ENCODE results near the gene SCFD2. TPM values are rescaled to one million over a fixed set of nuclear protein-coding genes. Genes with fewer than 3 reads are reported as not detected.
A peak's percentile ranks its signal among the peaks of the same experiment; 100 is the strongest.

Gene SCFD2
- total and polyA plus RNA-seq, 7 experiments from 2014 or later = 13.4 to 32.8 (median 20.8) TPM

DNA sequence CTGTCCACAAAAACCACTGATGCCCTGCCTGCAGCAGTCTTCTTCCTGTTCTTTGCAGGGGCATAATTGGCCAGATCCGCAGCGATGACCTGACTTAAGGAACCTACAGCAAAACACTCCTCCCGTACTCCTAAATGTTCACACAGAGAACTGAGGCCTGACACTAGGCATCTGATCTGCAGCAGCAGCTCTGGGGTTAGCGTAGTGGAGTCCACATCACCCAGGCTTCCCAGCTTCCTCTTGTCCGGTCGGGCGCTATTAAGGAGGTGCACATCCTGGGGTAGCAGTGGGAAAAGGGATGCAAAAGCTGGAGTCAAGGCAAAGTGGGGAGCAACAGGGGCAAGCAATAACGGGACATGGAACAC is 758 bp downstream of the SCFD2 start:
- POLR2A ChIA-PET = interaction anchor here (0.8 to 3.7 kb wide), 4 partner anchors 10 to 25 kb away, joined by 4 to 35 read pairs (median 7); partner anchors contain the start of gene FIP1L1
- ATAC-seq = peak; percentile 3
- peak overlapping the region; percentile 92 to 99 (median 96) for H3K4me3 Mint-ChIP-seq
- no peaks in the 10 kb centered on the region for H3K36me3 ChIP-seq (ENCODE audit: control insufficient read depth in 2 of 3, insufficient read depth in 3 of 3, low read length in 3 of 3)
- H3K27ac ChIP-seq (ENCODE audit: low read depth, low read length) = peak overlapping the region; percentile 85
- H3K27me3 ChIP-seq (ENCODE audit: control insufficient read depth in 2 of 2, insufficient read depth in 2 of 2, low read length in 2 of 2) = no peaks in the 10 kb centered on the region
- H3K4me1 Mint-ChIP-seq = peaks cover 35 to 70% (median 56%) of the 10 kb centered on the region in 7 donors
- peaks cover 0 to 19% (median 3%) of the 10 kb centered on the region in 5 donors for H3K27me3 Mint-ChIP-seq
- no peaks in the 10 kb centered on the region for H3K9me3 ChIP-seq (ENCODE audit: control insufficient read depth in 2 of 3, low read length in 3 of 3)
- peak in 4 of 9 donors; percentile 4 to 24 (median 11) for DNase-seq
- intact Hi-C loops (cut with micrococcal nuclease) = loop anchor here (5.0 to 10.0 kb wide), 4 partner anchors 503 to 1580 kb away; partner anchors contain the start of gene RASL11B (in 1 of the 2)
- H3K4me3 ChIP-seq (ENCODE audit: low read length) = peak overlapping the region; percentile 72
- H3K36me3 Mint-ChIP-seq = peaks cover 0 to 8% (median 0%) of the 10 kb centered on the region in 5 donors
- peaks cover 0 to 6% (median 0%) of the 10 kb centered on the region in 11 donors for H3K9me3 Mint-ChIP-seq
- H3K4me1 ChIP-seq (ENCODE audit: control insufficient read depth in 2 of 2, insufficient read depth in 2 of 2, low read length in 2 of 2) = peaks cover 7 to 29% of the 10 kb centered on the region in 2 donors
- peak overlapping the region; percentile 95 to 99 (median 96) for H3K27ac Mint-ChIP-seq
- CTCF ChIA-PET = no interaction called here

DNA sequence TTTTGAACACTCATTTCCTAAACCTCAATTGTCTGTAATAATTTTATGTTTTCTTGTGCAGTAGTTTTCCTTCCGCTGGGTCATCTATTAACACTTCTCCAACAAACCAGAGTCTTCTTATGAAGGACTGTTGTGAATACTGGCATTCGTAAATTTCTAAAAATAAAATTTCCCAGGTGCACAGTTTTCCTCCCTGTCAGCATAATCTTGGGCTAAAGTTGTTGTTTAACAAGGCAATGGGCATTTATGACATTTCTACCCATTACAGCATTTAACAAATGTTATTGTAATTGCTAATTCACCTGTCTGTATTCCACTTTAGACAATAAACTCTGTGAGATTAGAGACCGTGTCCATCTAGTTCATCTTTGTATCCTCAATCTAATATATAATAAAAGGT is 1.2 kb downstream of the SCFD2 start:
- no peak for DNase-seq
- Histone ChIP-seq H3K4me3 (ENCODE audit: low read length) (peak overlapping the region; percentile 72), H3K4me1 (ENCODE audit: control insufficient read depth in 2 of 2, insufficient read depth in 2 of 2, low read length in 2 of 2) (peaks cover 7 to 30% of the 10 kb centered on the region in 2 donors), H3K36me3 (ENCODE audit: control insufficient read depth in 2 of 3, insufficient read depth in 3 of 3, low read length in 3 of 3) (no peaks in the 10 kb centered on the region), H3K27me3 (ENCODE audit: control insufficient read depth in 2 of 2, insufficient read depth in 2 of 2, low read length in 2 of 2) (no peaks in the 10 kb centered on the region), H3K27ac (ENCODE audit: low read depth, low read length) (peak overlapping the region; percentile 85), H3K9me3 (ENCODE audit: control insufficient read depth in 2 of 3, low read length in 3 of 3) (no peaks in the 10 kb centered on the region)
- Mint-ChIP-seq H3K9me3 (peaks cover 0 to 6% (median 0%) of the 10 kb centered on the region in 11 donors), H3K27me3 (peaks cover 0 to 14% (median 0%) of the 10 kb centered on the region in 5 donors), H3K4me1 (peaks cover 38 to 75% (median 60%) of the 10 kb centered on the region in 7 donors), H3K4me3 (peak overlapping the region; percentile 92 to 99 (median 96)), H3K36me3 (peaks cover 0 to 11% (median 0%) of the 10 kb centered on the region in 5 donors), H3K27ac (peak overlapping the region in 8 of 9 donors; percentile 95 to 99 (median 96))
- POLR2A ChIA-PET = interaction anchor here (2.5 to 3.7 kb wide), 3 partner anchors 10 to 13 kb away, joined by 7 to 35 read pairs (median 7); partner anchors contain the start of gene FIP1L1
- no peak for ATAC-seq
- intact Hi-C loops (cut with micrococcal nuclease) = loop anchor here (5.0 to 10.0 kb wide), 4 partner anchors 502 to 1580 kb away; partner anchors contain the start of gene RASL11B (in 1 of the 2)
- CTCF ChIA-PET = no interaction called here

DNA sequence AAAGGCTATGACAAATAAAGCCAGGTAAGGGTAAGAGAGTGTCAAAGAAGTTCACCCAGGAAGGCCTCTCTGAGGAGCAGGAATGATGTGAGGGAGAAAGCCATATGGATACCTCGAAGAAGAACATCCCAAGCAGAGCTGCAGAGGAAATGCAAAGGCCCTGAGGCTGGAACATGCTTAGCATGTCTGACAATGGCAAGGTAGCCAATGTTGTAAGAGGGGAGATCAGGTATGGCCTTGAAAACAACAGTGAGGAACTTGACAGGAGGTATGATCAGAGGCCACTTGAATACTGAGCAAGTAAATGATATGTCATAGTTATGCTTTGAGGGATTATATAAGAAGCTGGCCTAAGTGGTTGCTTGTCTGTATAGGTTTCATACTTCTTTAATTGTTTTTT is 3.8 kb downstream of the SCFD2 start:
- Histone ChIP-seq H3K27ac (ENCODE audit: low read depth, low read length) (no peak overlapping the region), H3K9me3 (ENCODE audit: control insufficient read depth in 2 of 3, low read length in 3 of 3) (no peaks in the 10 kb centered on the region), H3K4me3 (ENCODE audit: low read length) (no peak overlapping the region), H3K36me3 (ENCODE audit: control insufficient read depth in 2 of 3, insufficient read depth in 3 of 3, low read length in 3 of 3) (no peaks in the 10 kb centered on the region), H3K27me3 (ENCODE audit: control insufficient read depth in 2 of 2, insufficient read depth in 2 of 2, low read length in 2 of 2) (no peaks in the 10 kb centered on the region), H3K4me1 (ENCODE audit: control insufficient read depth in 2 of 2, insufficient read depth in 2 of 2, low read length in 2 of 2) (peaks cover 7 to 29% of the 10 kb centered on the region in 2 donors)
- DNase-seq (no peak), ATAC-seq (no peak)
- Mint-ChIP-seq H3K9me3 (peaks cover 0 to 6% (median 0%) of the 10 kb centered on the region in 11 donors), H3K27ac (peak overlapping the region in 7 of 9 donors; percentile 1 to 79 (median 14)), H3K4me1 (peaks cover 36 to 85% (median 72%) of the 10 kb centered on the region in 7 donors), H3K36me3 (peaks cover 0 to 14% (median 4%) of the 10 kb centered on the region in 5 donors), H3K4me3 (peak overlapping the region in 9 of 10 donors; percentile 28 to 95 (median 58)), H3K27me3 (no peaks in the 10 kb centered on the region)
- ChIA-PET CTCF (no interaction called here), POLR2A (no interaction called here)
- intact Hi-C loops (cut with micrococcal nuclease) = loop anchor here (10.0 kb wide), 2 partner anchors 733 to 1583 kb away; no protein-coding TSS in a partner anchor

DNA sequence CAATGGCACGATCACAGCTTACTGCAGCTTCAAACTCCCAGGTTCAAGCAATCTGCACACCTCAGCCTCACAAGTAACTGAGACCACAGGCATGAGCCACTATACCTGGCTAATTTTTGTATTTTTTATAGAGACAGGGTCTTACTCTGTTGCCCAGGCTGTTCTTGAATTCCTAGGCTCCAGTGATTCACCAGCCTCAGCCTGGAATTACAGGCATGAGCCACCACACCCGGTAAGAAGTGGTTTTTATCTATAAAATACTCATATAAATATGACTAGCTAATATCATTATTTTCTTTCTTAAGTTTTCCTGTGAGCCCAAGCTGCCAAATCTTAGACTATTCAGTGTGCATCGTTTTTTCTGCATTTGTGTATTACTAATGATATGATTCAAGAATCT is 4.4 kb downstream of the SCFD2 start:
- POLR2A ChIA-PET = no interaction called here

DNA sequence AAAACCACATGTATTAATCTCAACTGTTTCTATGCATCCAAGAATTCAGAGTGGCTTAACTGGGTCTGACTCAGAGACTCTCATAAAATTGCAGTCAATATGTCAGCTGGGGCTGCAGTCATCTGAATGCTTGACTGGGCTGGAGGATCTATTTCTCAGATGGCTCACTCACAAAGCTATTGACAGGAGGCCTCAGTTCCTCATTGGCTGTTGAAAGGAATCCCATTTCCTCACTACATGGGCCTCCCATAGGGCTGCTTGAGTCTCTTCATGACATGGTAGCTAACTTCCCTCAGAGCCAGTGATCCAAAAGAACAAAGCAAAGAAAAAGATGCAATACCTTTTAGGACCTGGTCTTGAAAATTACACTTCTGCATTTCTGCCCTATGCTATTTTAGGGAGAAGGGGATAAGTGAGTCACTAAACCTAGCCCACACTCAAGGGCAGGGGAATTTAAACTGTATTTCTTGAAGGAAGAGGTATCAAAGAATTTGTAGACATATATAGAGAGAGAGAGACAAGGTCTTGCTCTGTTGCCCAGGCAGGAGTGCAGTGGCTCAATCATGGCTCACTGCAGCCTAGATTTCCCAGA is 9.8 kb downstream of the SCFD2 start:
- intact Hi-C loops (cut with micrococcal nuclease) = no loop called here
- peaks cover 14 to 34% (median 26%) of the 10 kb centered on the region in 7 donors for H3K4me1 Mint-ChIP-seq
- Histone ChIP-seq H3K9me3 (ENCODE audit: control insufficient read depth in 2 of 3, low read length in 3 of 3) (no peaks in the 10 kb centered on the region), H3K27me3 (ENCODE audit: control insufficient read depth in 2 of 2, insufficient read depth in 2 of 2, low read length in 2 of 2) (no peaks in the 10 kb centered on the region), H3K4me3 (ENCODE audit: low read length) (no peak overlapping the region), H3K36me3 (ENCODE audit: control insufficient read depth in 2 of 3, insufficient read depth in 3 of 3, low read length in 3 of 3) (peaks cover 0 to 13% (median 0%) of the 10 kb centered on the region in 3 experiments), H3K4me1 (ENCODE audit: control insufficient read depth in 2 of 2, insufficient read depth in 2 of 2, low read length in 2 of 2) (peaks cover 0 to 10% of the 10 kb centered on the region in 2 donors), H3K27ac (ENCODE audit: low read depth, low read length) (no peak overlapping the region)
- ATAC-seq (no peak), DNase-seq (no peak)
- peaks cover 12 to 42% (median 34%) of the 10 kb centered on the region in 5 donors for H3K36me3 Mint-ChIP-seq
- ChIA-PET POLR2A (interaction anchor here (0.6 to 1.6 kb wide), 2 partner anchors 8 to 10 kb away, joined by 4 to 7 read pairs; partner anchors contain the start of gene SCFD2), CTCF (no interaction called here)
- peaks cover 0 to 2% (median 0%) of the 10 kb centered on the region in 11 donors for H3K9me3 Mint-ChIP-seq
- H3K27ac Mint-ChIP-seq = peak overlapping the region in 1 of 9 donors; percentile 5
- no peak overlapping the region for H3K4me3 Mint-ChIP-seq
- no peaks in the 10 kb centered on the region for H3K27me3 Mint-ChIP-seq

More for the DNA sequence above, 4.4 kb downstream of the SCFD2 start:
- intact Hi-C loops (cut with micrococcal nuclease) = loop anchor here (10.0 kb wide), 2 partner anchors 733 to 1583 kb away; no protein-coding TSS in a partner anchor
- H3K4me1 Mint-ChIP-seq = peaks cover 31 to 78% (median 66%) of the 10 kb centered on the region in 7 donors
- Histone ChIP-seq H3K36me3 (ENCODE audit: control insufficient read depth in 2 of 3, insufficient read depth in 3 of 3, low read length in 3 of 3) (no peaks in the 10 kb centered on the region), H3K27ac (ENCODE audit: low read depth, low read length) (no peak overlapping the region), H3K4me3 (ENCODE audit: low read length) (no peak overlapping the region), H3K9me3 (ENCODE audit: control insufficient read depth in 2 of 3, low read length in 3 of 3) (no peaks in the 10 kb centered on the region), H3K27me3 (ENCODE audit: control insufficient read depth in 2 of 2, insufficient read depth in 2 of 2, low read length in 2 of 2) (no peaks in the 10 kb centered on the region), H3K4me1 (ENCODE audit: control insufficient read depth in 2 of 2, insufficient read depth in 2 of 2, low read length in 2 of 2) (peaks cover 2 to 22% of the 10 kb centered on the region in 2 donors)
- no peak for ATAC-seq
- CTCF ChIA-PET = no interaction called here
- peak overlapping the region in 4 of 10 donors; percentile 1 to 95 (median 18) for H3K4me3 Mint-ChIP-seq
- H3K27ac Mint-ChIP-seq = peak overlapping the region in 1 of 9 donors; percentile 70
- H3K9me3 Mint-ChIP-seq = peaks cover 0 to 6% (median 0%) of the 10 kb centered on the region in 11 donors
- peaks cover 0 to 14% (median 4%) of the 10 kb centered on the region in 5 donors for H3K36me3 Mint-ChIP-seq
- DNase-seq = no peak
- H3K27me3 Mint-ChIP-seq = no peaks in the 10 kb centered on the region

DNA sequence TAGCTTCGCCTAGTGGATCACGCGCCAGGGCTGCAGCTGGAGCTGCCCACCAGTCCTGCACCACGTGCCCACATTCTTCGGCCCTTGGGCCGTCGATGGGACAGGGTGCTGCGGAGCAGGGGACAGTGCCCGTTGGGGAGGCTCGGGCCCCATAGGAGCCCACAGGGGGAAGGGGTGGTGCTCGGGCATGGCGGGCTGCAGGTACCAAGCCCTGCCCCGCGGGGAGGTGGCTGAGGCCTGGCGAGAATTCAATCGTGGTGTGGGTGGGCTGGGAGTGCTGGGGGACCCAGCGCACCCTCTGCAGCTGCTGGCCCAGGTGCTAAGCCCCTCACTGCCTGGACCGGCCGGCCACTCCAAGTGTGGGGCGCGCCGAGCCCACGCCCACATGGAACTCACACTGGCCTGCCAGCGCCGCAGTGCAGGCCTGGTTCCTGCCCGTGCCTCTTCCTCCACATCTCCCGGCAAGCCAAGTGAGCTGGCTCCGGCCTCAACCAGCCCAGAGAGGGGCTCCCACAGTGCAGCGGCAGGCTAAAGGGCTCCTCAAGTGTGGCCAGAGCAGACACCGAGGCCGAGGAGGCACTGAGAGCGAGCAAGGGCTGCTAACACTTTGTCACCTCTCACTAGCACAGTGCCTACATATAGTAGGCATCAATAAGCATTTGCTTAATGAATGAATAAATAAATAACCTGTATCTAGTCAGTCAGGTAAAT is 11.7 kb downstream of the SCFD2 start:
- no peak overlapping the region for H3K4me3 ChIP-seq (ENCODE audit: low read length)
- H3K27ac ChIP-seq (ENCODE audit: low read depth, low read length) = no peak overlapping the region
- Mint-ChIP-seq H3K27ac (no peak overlapping the region), H3K36me3 (peaks cover 14 to 58% (median 41%) of the 10 kb centered on the region in 5 donors), H3K9me3 (peaks cover 0 to 2% (median 0%) of the 10 kb centered on the region in 11 donors), H3K4me3 (no peak overlapping the region), H3K27me3 (no peaks in the 10 kb centered on the region), H3K4me1 (peaks cover 0 to 21% (median 10%) of the 10 kb centered on the region in 7 donors)
- no peaks in the 10 kb centered on the region for H3K27me3 ChIP-seq (ENCODE audit: control insufficient read depth in 2 of 2, insufficient read depth in 2 of 2, low read length in 2 of 2)
- H3K4me1 ChIP-seq (ENCODE audit: control insufficient read depth in 2 of 2, insufficient read depth in 2 of 2, low read length in 2 of 2) = no peaks in the 10 kb centered on the region
- ATAC-seq (no peak), DNase-seq (no peak)
- H3K36me3 ChIP-seq (ENCODE audit: control insufficient read depth in 2 of 3, insufficient read depth in 3 of 3, low read length in 3 of 3) = peaks cover 0 to 13% (median 0%) of the 10 kb centered on the region in 3 experiments
- intact Hi-C loops (cut with micrococcal nuclease) = no loop called here
- H3K9me3 ChIP-seq (ENCODE audit: control insufficient read depth in 2 of 3, low read length in 3 of 3) = no peaks in the 10 kb centered on the region
- ChIA-PET POLR2A (interaction anchor here (0.6 to 1.6 kb wide), 2 partner anchors 12 to 718 kb away, joined by 5 to 7 read pairs; partner anchors contain the start of gene SCFD2), CTCF (no interaction called here)

All from naive thymus-derived CD4-positive, alpha-beta T cell (primary cell).